Dermis microvascular lymphatic vessel endothelial cell (primary cell): ENCODE data around the gene MYO1H. TPM values are rescaled to one million over a fixed set of nuclear protein-coding genes. Genes with fewer than 3 reads are reported as not detected.
A peak's percentile ranks its signal among the peaks of the same experiment; 100 is the strongest.

Experiments
- DNase-seq, 2 donors: peaks; one replicate each; pipeline versions ENCODE4 v3.0.0 to v3.0.0-alpha.2; 2010; ENCODE audit warnings: low read depth in 2 of 2
- total RNA-seq: library from RNA; depleted of rRNA; stranded (reverse); fragments of >200 nt; gene quantifications from 2 replicates; pipeline ENCODE4 v1.2.1, GENCODE V29; 2014

Gene MYO1H
- total RNA-seq, 1 donor from 2014 or later, result not detected

- no peak for DNase-seq
These were observed 11.1 kb upstream of the MYO1H start for GRCh38 chr12:109336593-109336992.

- no peak for DNase-seq
These were observed 4.0 kb upstream of the MYO1H start for GRCh38 chr12:109343677-109344076.

- no peak for DNase-seq
These were observed 2.3 kb upstream of the MYO1H start for GRCh38 chr12:109345428-109345827.

GRCh38 chr12:109346920-109347319 is 780 bp upstream of the MYO1H start:
- no peak for DNase-seq

GRCh38 chr12:109352184-109352583 is 4.5 kb downstream of the MYO1H start:
- no peak for DNase-seq

GRCh38 chr12:109356577-109356976 is 8.9 kb downstream of the MYO1H start:
- no peak for DNase-seq

GRCh38 chr12:109357032-109357431 is 9.3 kb downstream of the MYO1H start:
- no peak for DNase-seq

GRCh38 chr12:109358154-109358869 is 10.6 kb downstream of the MYO1H start:
- DNase-seq, result peak; percentile 33 to 53

GRCh38 chr12:109359131-109359690 is 11.5 kb downstream of the MYO1H start:
- no peak for DNase-seq

- no peak for DNase-seq
These were observed 22.1 kb downstream of the MYO1H start for GRCh38 chr12:109369831-109370230.

GRCh38 chr12:109377139-109377685 is 29.5 kb downstream of the MYO1H start:
- DNase-seq, result no peak

GRCh38 chr12:109378569-109378968 is 30.9 kb downstream of the MYO1H start:
- DNase-seq, result no peak

GRCh38 chr12:109382031-109382430 is 34.3 kb downstream of the MYO1H start:
- DNase-seq, result no peak

GRCh38 chr12:109383240-109383639 is 35.5 kb downstream of the MYO1H start:
- no peak for DNase-seq

- peak; percentile 48 to 58 for DNase-seq
These were observed 37.8 kb downstream of the MYO1H start for GRCh38 chr12:109385339-109386058.

GRCh38 chr12:109386059-109386433 is 38.3 kb downstream of the MYO1H start:
- DNase-seq, result no peak

GRCh38 chr12:109387425-109388166 is 39.9 kb downstream of the MYO1H start:
- peak in 1 of 2 donors; percentile 35 for DNase-seq

GRCh38 chr12:109388167-109388563 is 40.5 kb downstream of the MYO1H start:
- DNase-seq, result no peak

- DNase-seq, result no peak
These were observed 41.4 kb downstream of the MYO1H start for GRCh38 chr12:109389146-109389545.

GRCh38 chr12:109393437-109394345 is 46.0 kb downstream of the MYO1H start:
- peak; percentile 24 to 55 for DNase-seq

- no peak for DNase-seq
These were observed 47.2 kb downstream of the MYO1H start for GRCh38 chr12:109394891-109395290.
